ENCODE measurements around the gene ARHGAP28. TPM values are rescaled to one million over a fixed set of nuclear protein-coding genes. Genes with fewer than 3 reads are reported as not detected.
A peak's percentile ranks its signal among the peaks of the same experiment; 100 is the strongest.

ARHGAP28 gene
- total RNA-seq, 3 donors from 2014 or later: 2.0 to 6.8 (median 2.6) TPM

DNA sequence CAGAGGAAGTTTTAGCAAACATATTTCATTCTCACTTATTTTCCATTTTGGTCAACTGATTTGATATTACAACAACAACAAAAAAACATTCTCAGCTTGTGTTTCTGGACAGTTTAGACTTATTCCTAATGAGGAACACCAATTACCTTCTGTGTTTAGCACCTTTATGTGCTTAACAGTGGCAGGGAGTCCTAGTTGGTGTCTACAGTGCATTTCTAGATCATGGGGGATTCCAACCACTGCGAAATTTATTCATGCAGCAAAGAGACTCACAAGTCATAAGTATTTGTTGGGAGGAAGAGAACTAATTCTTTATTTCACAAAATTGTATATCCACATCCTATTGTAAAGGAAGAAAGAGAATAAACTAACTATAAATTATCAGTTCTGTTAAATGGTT is 4.2 kb downstream of the ARHGAP28 start:
- intact Hi-C loops (cut with DNase I, micrococcal nuclease): no loop called here
- ATAC-seq (no peak), DNase-seq (no peak)
- Histone ChIP-seq H3K9me3 (no peaks in the 10 kb centered on the region), H3K4me3 (no peak overlapping the region), H3K36me3 (ENCODE audit: low read depth) (no peaks in the 10 kb centered on the region), H3K4me1 (ENCODE audit: low read depth) (no peaks in the 10 kb centered on the region)
- TF ChIP-seq CTCF (IDR thresholded peaks at IDR 0.05): no peak

- ATAC-seq (no peak), DNase-seq (no peak)
- TF ChIP-seq CTCF (IDR thresholded peaks at IDR 0.05): no peak
- Histone ChIP-seq H3K36me3 (ENCODE audit: low read depth) (no peaks in the 10 kb centered on the region), H3K4me1 (ENCODE audit: low read depth) (no peaks in the 10 kb centered on the region), H3K4me3 (no peak overlapping the region), H3K9me3 (no peaks in the 10 kb centered on the region)
- intact Hi-C loops (cut with DNase I, micrococcal nuclease): no loop called here
Observed at GRCh38 chr18:6734726-6735430, 5.4 kb downstream of the ARHGAP28 start.

DNA sequence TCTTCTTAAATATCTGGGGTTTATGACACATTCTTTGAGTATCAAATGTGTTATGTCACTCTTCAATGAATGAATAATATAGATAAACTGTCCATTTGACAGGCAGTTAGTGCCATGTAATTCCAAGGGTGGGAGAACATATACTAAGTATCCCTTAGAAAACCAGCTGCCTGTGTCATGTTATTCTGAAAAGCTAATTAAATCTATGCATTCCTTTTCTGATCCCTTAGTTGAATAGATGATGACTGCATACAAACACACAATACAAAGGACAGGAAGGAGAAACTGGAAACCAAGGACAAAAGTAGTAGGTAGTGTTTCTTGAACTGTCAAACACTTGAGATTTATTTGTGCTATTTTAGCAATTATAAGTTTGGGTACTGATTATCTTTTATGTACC is 8.3 kb downstream of the ARHGAP28 start:
- H3K4me3 ChIP-seq: no peak overlapping the region
- no peak for TF ChIP-seq CTCF (IDR thresholded peaks at IDR 0.05)
- ATAC-seq: no peak
- H3K36me3 ChIP-seq (ENCODE audit: low read depth): no peaks in the 10 kb centered on the region
- H3K9me3 ChIP-seq: no peaks in the 10 kb centered on the region
- intact Hi-C loops (cut with DNase I, micrococcal nuclease): no loop called here
- no peaks in the 10 kb centered on the region for H3K4me1 ChIP-seq (ENCODE audit: low read depth)
- DNase-seq: no peak

DNA sequence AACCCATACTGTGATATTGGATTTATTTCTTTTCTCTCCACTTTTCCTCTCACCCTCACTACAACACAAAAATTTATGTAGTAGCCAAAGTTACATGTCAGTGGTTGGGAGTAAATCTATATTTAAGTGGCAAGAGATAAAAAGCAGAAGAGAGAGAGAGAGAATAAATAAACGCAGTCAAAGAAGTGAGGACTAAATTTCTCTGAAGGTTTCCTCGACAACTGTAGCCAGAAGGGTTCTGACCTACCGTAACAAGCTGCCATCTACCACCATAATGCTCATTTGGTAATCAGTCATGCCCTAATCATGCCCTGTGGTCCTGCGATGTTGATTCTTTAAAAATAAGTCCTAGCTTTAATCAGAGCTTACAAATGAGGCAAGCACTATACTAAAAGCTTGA is 9.1 kb downstream of the ARHGAP28 start:
- no peak for DNase-seq
- intact Hi-C loops (cut with DNase I, micrococcal nuclease): no loop called here
- ATAC-seq: no peak
- Histone ChIP-seq H3K4me3 (no peak overlapping the region), H3K4me1 (ENCODE audit: low read depth) (no peaks in the 10 kb centered on the region), H3K36me3 (ENCODE audit: low read depth) (no peaks in the 10 kb centered on the region), H3K9me3 (no peaks in the 10 kb centered on the region)
- TF ChIP-seq CTCF (IDR thresholded peaks at IDR 0.05): no peak

DNA sequence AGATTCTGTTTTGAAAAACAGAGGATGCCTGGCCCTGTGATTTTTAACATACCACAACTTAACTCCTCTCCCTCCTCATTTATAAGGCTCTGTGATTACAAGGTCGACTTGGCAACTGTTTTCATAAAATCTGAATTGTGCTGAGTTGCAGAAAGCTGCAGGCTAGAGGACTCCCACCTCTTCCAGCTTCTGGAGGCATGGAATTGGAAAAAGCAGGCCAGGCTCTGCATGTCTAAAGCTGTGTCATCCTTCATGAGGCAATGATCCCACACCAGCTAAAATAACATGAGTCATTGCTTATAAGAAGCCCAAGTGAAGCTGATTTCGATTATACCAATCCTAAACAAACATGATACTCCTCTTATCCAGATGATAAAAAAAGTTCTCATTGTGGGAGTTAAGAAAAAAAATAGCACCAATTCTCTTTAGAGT is 11.7 kb downstream of the ARHGAP28 start:
- ATAC-seq: peak; percentile 63
- DNase-seq: no peak
- H3K4me3 ChIP-seq: no peak overlapping the region
- H3K4me1 ChIP-seq (ENCODE audit: low read depth): no peaks in the 10 kb centered on the region
- no peaks in the 10 kb centered on the region for H3K9me3 ChIP-seq
- TF ChIP-seq CTCF (IDR thresholded peaks at IDR 0.05): no peak
- intact Hi-C loops (cut with DNase I, micrococcal nuclease): no loop called here
- no peaks in the 10 kb centered on the region for H3K36me3 ChIP-seq (ENCODE audit: low read depth)

DNA sequence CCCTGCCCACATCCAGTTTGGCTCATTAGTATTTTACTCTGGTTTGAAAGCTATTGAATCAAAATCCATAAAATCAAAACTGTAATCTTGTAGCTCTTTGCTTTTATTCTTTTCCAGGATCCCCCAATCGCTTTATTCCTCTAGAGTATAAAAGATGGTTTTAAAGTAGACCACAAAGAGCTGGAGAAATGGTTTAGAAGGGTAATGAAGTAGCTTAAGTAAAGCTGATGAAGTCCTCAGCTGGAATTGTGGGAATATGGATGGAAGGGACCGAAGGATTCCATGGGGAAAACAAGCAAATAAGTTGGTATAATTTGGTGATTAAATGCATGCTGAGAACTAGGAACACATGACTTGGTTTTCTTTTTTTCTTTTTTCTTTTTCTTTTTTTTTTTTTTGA is 12.3 kb downstream of the ARHGAP28 start:
- Histone ChIP-seq H3K9me3 (no peaks in the 10 kb centered on the region), H3K36me3 (ENCODE audit: low read depth) (no peaks in the 10 kb centered on the region), H3K4me3 (no peak overlapping the region), H3K4me1 (ENCODE audit: low read depth) (no peaks in the 10 kb centered on the region)
- intact Hi-C loops (cut with DNase I, micrococcal nuclease): no loop called here
- DNase-seq (no peak), ATAC-seq (no peak)
- TF ChIP-seq CTCF (IDR thresholded peaks at IDR 0.05): no peak

Measured in mucosa of descending colon (tissue), 3 donors.